ENCODE measurements around the gene RSPH9. TPM values are rescaled to one million over a fixed set of nuclear protein-coding genes. Genes with fewer than 3 reads are reported as not detected.

RSPH9 gene
- total RNA-seq, 2 donors from 2014 or later, result not detected

DNA sequence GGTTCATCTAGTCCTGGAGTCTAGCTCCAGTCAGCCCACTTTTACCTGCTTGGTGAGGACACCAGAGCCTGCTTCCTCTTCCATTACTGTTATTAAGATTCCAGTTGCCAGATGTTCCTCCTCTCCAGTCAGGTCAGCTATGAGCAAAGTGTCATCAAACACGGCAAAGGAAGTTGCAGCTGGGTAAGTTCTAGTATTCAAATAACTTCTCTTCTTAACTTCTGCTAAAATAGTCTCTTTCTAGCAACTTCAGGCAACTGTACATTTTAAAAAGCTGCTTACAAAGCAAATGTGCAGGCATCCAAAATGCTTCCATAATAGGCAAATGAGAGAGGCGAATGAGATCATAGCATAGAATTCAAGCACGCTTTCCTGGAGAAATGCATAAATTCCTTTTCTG is 61.2 kb downstream of the RSPH9 start:
- no peak overlapping the region for H3K27ac ChIP-seq
- H3K4me1 ChIP-seq (ENCODE audit: control insufficient read depth in 1 of 2, low read depth in 2 of 2), result peaks cover 14 to 26% of the 10 kb centered on the region in 2 donors
- DNase-seq (ENCODE audit: low spot score), result no peak

DNA sequence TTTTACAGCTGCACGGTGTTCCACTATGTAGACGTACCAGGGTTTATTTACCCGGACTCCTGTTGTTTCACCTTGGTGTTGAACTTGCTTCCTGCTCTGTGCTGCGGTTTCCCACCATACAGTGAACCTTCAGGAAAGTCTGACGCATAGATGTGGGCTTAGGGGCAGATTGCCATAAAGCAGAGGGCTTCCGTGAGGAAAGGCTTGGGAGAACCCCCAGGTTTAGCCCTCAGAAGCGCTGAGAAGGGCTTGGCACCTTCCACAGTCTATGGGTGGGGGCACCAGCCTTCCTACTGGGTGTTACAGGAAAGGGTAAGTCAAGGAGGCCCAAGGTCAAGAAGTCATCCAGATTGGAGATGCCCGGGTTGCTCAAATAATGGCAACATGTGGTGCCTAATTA is 62.0 kb downstream of the RSPH9 start:
- Histone ChIP-seq H3K9me3 (no peaks in the 10 kb centered on the region), H3K4me3 (no peak overlapping the region), H3K27ac (no peak overlapping the region), H3K4me1 (ENCODE audit: control insufficient read depth in 1 of 2, low read depth in 2 of 2) (peaks cover 14 to 26% of the 10 kb centered on the region in 2 donors), H3K27me3 (replicated peaks; ENCODE audit: insufficient read depth) (no peaks in the 10 kb centered on the region), H3K36me3 (no peaks in the 10 kb centered on the region)
- TF ChIP-seq, protein P1, sequence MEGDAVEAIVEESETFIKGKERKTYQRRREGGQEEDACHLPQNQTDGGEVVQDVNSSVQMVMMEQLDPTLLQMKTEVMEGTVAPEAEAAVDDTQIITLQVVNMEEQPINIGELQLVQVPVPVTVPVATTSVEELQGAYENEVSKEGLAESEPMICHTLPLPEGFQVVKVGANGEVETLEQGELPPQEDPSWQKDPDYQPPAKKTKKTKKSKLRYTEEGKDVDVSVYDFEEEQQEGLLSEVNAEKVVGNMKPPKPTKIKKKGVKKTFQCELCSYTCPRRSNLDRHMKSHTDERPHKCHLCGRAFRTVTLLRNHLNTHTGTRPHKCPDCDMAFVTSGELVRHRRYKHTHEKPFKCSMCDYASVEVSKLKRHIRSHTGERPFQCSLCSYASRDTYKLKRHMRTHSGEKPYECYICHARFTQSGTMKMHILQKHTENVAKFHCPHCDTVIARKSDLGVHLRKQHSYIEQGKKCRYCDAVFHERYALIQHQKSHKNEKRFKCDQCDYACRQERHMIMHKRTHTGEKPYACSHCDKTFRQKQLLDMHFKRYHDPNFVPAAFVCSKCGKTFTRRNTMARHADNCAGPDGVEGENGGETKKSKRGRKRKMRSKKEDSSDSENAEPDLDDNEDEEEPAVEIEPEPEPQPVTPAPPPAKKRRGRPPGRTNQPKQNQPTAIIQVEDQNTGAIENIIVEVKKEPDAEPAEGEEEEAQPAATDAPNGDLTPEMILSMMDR (IDR thresholded peaks at IDR 0.05), result no peak
- ATAC-seq (ENCODE audit: insufficient number of reproducible peaks, low FRiP score, low read depth), result no peak
- DNase-seq (ENCODE audit: low spot score), result no peak

More for the DNA sequence above, 61.2 kb downstream of the RSPH9 start:
- ATAC-seq (ENCODE audit: insufficient number of reproducible peaks, low FRiP score, low read depth), result no peak
- no peaks in the 10 kb centered on the region for H3K9me3 ChIP-seq
- no peak overlapping the region for H3K4me3 ChIP-seq
- H3K36me3 ChIP-seq, result no peaks in the 10 kb centered on the region
- H3K27me3 ChIP-seq (replicated peaks; ENCODE audit: insufficient read depth), result no peaks in the 10 kb centered on the region
- TF ChIP-seq, protein P1 (IDR thresholded peaks at IDR 0.05), result no peak

DNA sequence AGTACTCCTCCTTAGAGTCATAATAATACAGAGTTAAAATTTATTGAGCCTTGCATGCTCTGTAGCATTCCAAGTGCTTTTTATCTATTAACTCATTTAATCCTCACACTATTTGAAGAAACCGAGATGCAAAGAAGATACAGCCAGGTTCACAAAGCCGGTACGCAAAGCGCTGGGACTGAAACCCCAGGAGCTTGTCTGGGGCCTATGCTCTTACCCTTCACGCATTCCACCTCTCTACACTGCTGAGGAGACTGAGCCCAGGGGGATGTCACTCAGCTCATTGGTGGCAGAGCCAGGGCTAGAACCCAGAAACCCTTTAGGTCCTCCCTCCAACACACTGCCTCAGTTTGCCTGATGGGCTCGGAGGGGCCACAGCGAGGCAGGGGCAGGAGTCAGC is 62.4 kb downstream of the RSPH9 start:
- TF ChIP-seq, protein P1 (IDR thresholded peaks at IDR 0.05), result no peak
- H3K36me3 ChIP-seq, result no peaks in the 10 kb centered on the region
- no peak overlapping the region for H3K4me3 ChIP-seq
- no peak for DNase-seq (ENCODE audit: low spot score)
- no peaks in the 10 kb centered on the region for H3K9me3 ChIP-seq
- no peak overlapping the region for H3K27ac ChIP-seq
- H3K4me1 ChIP-seq (ENCODE audit: control insufficient read depth in 1 of 2, low read depth in 2 of 2), result peaks cover 11 to 22% of the 10 kb centered on the region in 2 donors
- ATAC-seq (ENCODE audit: insufficient number of reproducible peaks, low FRiP score, low read depth), result no peak
- no peaks in the 10 kb centered on the region for H3K27me3 ChIP-seq (replicated peaks; ENCODE audit: insufficient read depth)

DNA sequence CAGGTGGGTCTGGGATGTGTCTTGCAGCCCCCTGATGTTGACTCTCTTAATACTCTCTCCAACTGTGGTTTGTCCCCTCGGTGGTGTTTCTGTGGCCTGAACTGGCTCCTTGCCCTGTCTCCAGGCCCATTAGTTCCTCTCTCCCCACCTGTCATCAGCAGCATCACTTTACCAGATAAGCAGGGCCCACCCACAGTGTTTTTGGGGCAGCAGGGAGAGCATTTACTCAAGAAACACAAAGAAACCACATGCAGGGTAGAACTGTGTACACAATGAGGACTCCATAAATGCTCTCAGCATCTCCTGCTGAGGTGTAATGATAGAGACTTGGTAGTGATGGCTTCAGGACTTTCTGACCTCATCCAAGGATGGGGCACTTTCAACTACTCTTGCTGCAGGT is 62.9 kb downstream of the RSPH9 start:
- no peak for ATAC-seq (ENCODE audit: insufficient number of reproducible peaks, low FRiP score, low read depth)
- DNase-seq (ENCODE audit: low spot score), result no peak
- no peak overlapping the region for H3K27ac ChIP-seq
- no peaks in the 10 kb centered on the region for H3K9me3 ChIP-seq
- no peaks in the 10 kb centered on the region for H3K36me3 ChIP-seq
- no peaks in the 10 kb centered on the region for H3K27me3 ChIP-seq (replicated peaks; ENCODE audit: insufficient read depth)
- H3K4me1 ChIP-seq (ENCODE audit: control insufficient read depth in 1 of 2, low read depth in 2 of 2), result peaks cover 9 to 17% of the 10 kb centered on the region in 2 donors
- TF ChIP-seq, protein P1 (IDR thresholded peaks at IDR 0.05), result no peak
- H3K4me3 ChIP-seq, result no peak overlapping the region

DNA sequence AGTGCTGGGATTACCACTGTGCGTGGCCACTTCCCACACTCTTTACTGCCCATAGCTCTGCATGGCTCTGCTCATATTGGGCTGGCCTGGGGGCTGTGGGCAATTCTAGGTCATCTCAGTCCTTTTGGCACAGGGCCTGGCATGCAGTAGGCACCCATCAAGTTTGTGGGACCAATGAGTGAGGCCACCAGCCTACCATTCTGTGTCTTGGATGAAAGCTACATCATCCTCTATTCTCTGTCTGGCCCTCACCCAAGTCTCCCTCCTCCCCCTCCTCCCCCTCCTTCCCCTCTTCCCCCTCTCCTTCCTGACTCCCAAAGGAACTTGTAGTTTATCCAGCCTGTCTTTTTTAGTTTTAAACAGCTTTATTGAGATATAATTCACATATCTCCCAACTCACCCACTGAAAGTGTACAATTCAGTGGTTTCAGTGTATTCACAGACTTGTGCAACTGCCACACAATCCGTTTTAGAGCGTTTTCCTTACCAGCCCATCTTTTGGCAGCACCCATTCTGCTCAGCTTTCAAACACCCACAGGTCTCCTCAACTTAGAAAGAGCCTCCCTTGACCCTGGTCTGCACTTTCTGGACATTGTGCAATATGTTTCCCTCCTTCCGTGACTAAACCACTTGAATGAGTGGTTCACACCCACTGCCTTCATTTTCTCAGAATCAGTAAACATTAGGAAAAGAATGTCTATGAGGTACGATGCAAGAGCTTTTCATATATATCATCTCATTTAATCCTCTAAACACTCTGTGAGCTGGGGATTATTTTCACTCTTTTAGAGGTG is 64.2 kb downstream of the RSPH9 start:
- TF ChIP-seq, protein P1 (IDR thresholded peaks at IDR 0.05), result no peak
- Histone ChIP-seq H3K4me3 (no peak overlapping the region), H3K4me1 (ENCODE audit: control insufficient read depth in 1 of 2, low read depth in 2 of 2) (peaks cover 9 to 12% of the 10 kb centered on the region in 2 donors), H3K36me3 (no peaks in the 10 kb centered on the region), H3K27me3 (replicated peaks; ENCODE audit: insufficient read depth) (no peaks in the 10 kb centered on the region), H3K9me3 (no peaks in the 10 kb centered on the region), H3K27ac (no peak overlapping the region)
- no peak for DNase-seq (ENCODE audit: low spot score)
- ATAC-seq (ENCODE audit: insufficient number of reproducible peaks, low FRiP score, low read depth), result no peak
